Amniotic stem cell (primary cell): ENCODE results near the gene ANKMY1.
"Not testable (repeated sequence)": the region's sequence is repeated elsewhere in the genome, so short reads cannot be mapped to it uniquely, and the experiment has no call there.

Experiments
- DNase-seq: peaks from one replicate; lab custom pipeline; 2025; lab: John Stamatoyannopoulos, UW

ANKMY1 gene

GRCh38 chr2:240554767-240555493 is 2.9 kb downstream of the ANKMY1 start:
- no peak for DNase-seq

- DNase-seq, result no peak
These were observed 3.8 kb downstream of the ANKMY1 start for GRCh38 chr2:240553956-240554480.

- DNase-seq, result no peak
These were observed 6.0 kb downstream of the ANKMY1 start for GRCh38 chr2:240551811-240552210.

- DNase-seq, result no peak
These were observed 6.5 kb downstream of the ANKMY1 start for GRCh38 chr2:240551288-240551687.

- no peak for DNase-seq
These were observed 17.9 kb downstream of the ANKMY1 start for GRCh38 chr2:240539906-240540305.

- DNase-seq, result not testable (repeated sequence)
These were observed 18.7 kb downstream of the ANKMY1 start for GRCh38 chr2:240539101-240539500.

GRCh38 chr2:240538031-240538780 is 19.6 kb downstream of the ANKMY1 start:
- no peak for DNase-seq

- no peak for DNase-seq
These were observed 25.6 kb downstream of the ANKMY1 start for GRCh38 chr2:240532031-240532775.

GRCh38 chr2:240531038-240531437 is 26.8 kb downstream of the ANKMY1 start:
- no peak for DNase-seq

GRCh38 chr2:240530181-240530580 is 27.6 kb downstream of the ANKMY1 start:
- DNase-seq, result no peak

- DNase-seq, result no peak
These were observed 28.3 kb downstream of the ANKMY1 start for GRCh38 chr2:240529344-240529999.

- no peak for DNase-seq
These were observed 29.3 kb downstream of the ANKMY1 start for GRCh38 chr2:240528406-240529040.

GRCh38 chr2:240527153-240527750 is 30.5 kb downstream of the ANKMY1 start:
- DNase-seq, result no peak

GRCh38 chr2:240526521-240526920 is 31.3 kb downstream of the ANKMY1 start:
- DNase-seq, result no peak

- no peak for DNase-seq
These were observed 32.0 kb downstream of the ANKMY1 start for GRCh38 chr2:240525802-240526201.

- no peak for DNase-seq
These were observed 32.6 kb downstream of the ANKMY1 start for GRCh38 chr2:240524963-240525718.

- no peak for DNase-seq
These were observed 34.1 kb downstream of the ANKMY1 start for GRCh38 chr2:240523451-240524281.

- DNase-seq, result no peak
These were observed 35.4 kb downstream of the ANKMY1 start for GRCh38 chr2:240522406-240522805.

- not testable (repeated sequence) for DNase-seq
These were observed 35.9 kb downstream of the ANKMY1 start for GRCh38 chr2:240521885-240522284.
